Karpas-422 (cell line): Measurements from ENCODE around the gene RAPGEF4. TPM values are rescaled to one million over a fixed set of nuclear protein-coding genes. Genes with fewer than 3 reads are reported as not detected.
"Not testable (repeated sequence)": the region's sequence is repeated elsewhere in the genome, so short reads cannot be mapped to it uniquely, and the experiment has no call there.

Experiments used
- DNase-seq: peaks from one replicate; pipeline ENCODE4 v3.0.0-alpha.2; 2015
- H2AFZ ChIP-seq: fragments of 200-600 bp; sonication (generic); 2 replicates; pipeline ENCODE4 v1.6.1; 2014; ENCODE audit warnings: antibody characterized with exemption, low read length, mixed read lengths
- H3K27ac ChIP-seq: fragments of 200-600 bp; sonication (generic); 2 replicates; pipeline ENCODE4 v1.5.1; 2014; ENCODE audit warnings: mild to moderate bottlenecking, low read length, moderate library complexity
- H3K27me3 ChIP-seq: fragments of 200-600 bp; sonication (generic); 2 replicates; pipeline ENCODE4 v1.6.1; 2014; ENCODE audit warnings: low read length, mixed read lengths
- H3K36me3 ChIP-seq: fragments of 200-600 bp; sonication (generic); 2 replicates; pipeline ENCODE4 v1.6.1; 2014; ENCODE audit warnings: low read length, mixed read lengths; ENCODE audit not compliant: insufficient read depth
- H3K4me1 ChIP-seq: fragments of 200-600 bp; sonication (generic); 2 replicates; pipeline ENCODE4 v1.6.1; 2014; ENCODE audit warnings: mild to moderate bottlenecking, low read length, mixed read lengths
- H3K4me2 ChIP-seq: fragments of 200-600 bp; sonication (generic); 2 replicates; pipeline ENCODE4 v1.6.1; 2014; ENCODE audit warnings: low read length, low read depth, mild to moderate bottlenecking; ENCODE audit not compliant: poor library complexity, severe bottlenecking
- H3K4me3 ChIP-seq: fragments of 200-600 bp; sonication (generic); 2 replicates; pipeline ENCODE4 v1.5.1; 2014; ENCODE audit warnings: mild to moderate bottlenecking, antibody characterized with exemption, low read length, mixed read lengths
- H3K79me2 ChIP-seq: fragments of 200-600 bp; sonication (generic); 2 replicates; pipeline ENCODE4 v1.6.1; 2014; ENCODE audit warnings: mild to moderate bottlenecking, low read length, mixed read lengths
- H3K9ac ChIP-seq: fragments of 200-600 bp; sonication (generic); 2 replicates; pipeline ENCODE4 v1.6.0; 2014; ENCODE audit warnings: low read length
- H3K9me2 ChIP-seq: fragments of 200-600 bp; sonication (generic), shearing (Covaris generic); replicated peaks from 2 replicates; pipeline ENCODE4 v1.6.0; 2014; ENCODE audit warnings: mild to moderate bottlenecking, low read length, moderate library complexity; ENCODE audit not compliant: insufficient read depth
- H3K9me3 ChIP-seq: fragments of 300-700, 200-600 bp; sonication (generic); 2 replicates; pipeline ENCODE4 v1.6.1; 2014; ENCODE audit warnings: low read length, mixed read lengths
- H4K20me1 ChIP-seq: fragments of 200-600 bp; sonication (generic); 2 replicates; pipeline ENCODE4 v1.6.1; 2014; ENCODE audit warnings: mild to moderate bottlenecking, antibody characterized with exemption, low read length, low read depth; ENCODE audit not compliant: insufficient read depth
- total RNA-seq: library from RNA; depleted of rRNA; stranded (reverse); fragments of >200 nt; shearing (Covaris generic); gene quantifications from 2 replicates; pipeline ENCODE4 v1.2.3, GENCODE V29; 2014; ENCODE audit warnings: low replicate concordance

The RAPGEF4 gene
- total RNA-seq, 1 experiment from 2014 or later, result 0.97 TPM

GRCh38 chr2:172736424-172737174 lies 954 bp downstream of the RAPGEF4 start:
- no peak overlapping the region for H3K4me3 ChIP-seq
- no peak overlapping the region for H2AFZ ChIP-seq
- no peak overlapping the region for H3K9ac ChIP-seq
- H4K20me1 ChIP-seq, result no peaks in the 10 kb centered on the region
- H3K27ac ChIP-seq, result no peak overlapping the region
- peak; percentile 42 for DNase-seq
- no peaks in the 10 kb centered on the region for H3K27me3 ChIP-seq
- H3K9me2 ChIP-seq, result no peaks in the 10 kb centered on the region
- H3K36me3 ChIP-seq, result no peaks in the 10 kb centered on the region
- H3K79me2 ChIP-seq, result no peaks in the 10 kb centered on the region
- H3K9me3 ChIP-seq, result no peaks in the 10 kb centered on the region
- peaks cover 7% of the 10 kb centered on the region for H3K4me1 ChIP-seq
- H3K4me2 ChIP-seq, result no peak overlapping the region

- Histone ChIP-seq H3K36me3 (no peaks in the 10 kb centered on the region), H3K9me2 (no peaks in the 10 kb centered on the region), H3K9ac (no peak overlapping the region), H3K4me3 (no peak overlapping the region), H3K4me2 (no peak overlapping the region), H4K20me1 (no peaks in the 10 kb centered on the region), H3K4me1 (peaks cover 7% of the 10 kb centered on the region), H3K79me2 (no peaks in the 10 kb centered on the region), H3K9me3 (peaks cover 6% of the 10 kb centered on the region; the same call in 1 of the 2 replicates), H3K27me3 (no peaks in the 10 kb centered on the region), H2AFZ (no peak overlapping the region), H3K27ac (no peak overlapping the region)
- DNase-seq, result no peak
These were observed 4.1 kb downstream of the RAPGEF4 start for GRCh38 chr2:172739661-172740266.

GRCh38 chr2:172740856-172741255 lies 5.2 kb downstream of the RAPGEF4 start:
- H3K79me2 ChIP-seq, result no peaks in the 10 kb centered on the region
- no peak overlapping the region for H3K9ac ChIP-seq
- no peak for DNase-seq
- H4K20me1 ChIP-seq, result no peaks in the 10 kb centered on the region
- H3K9me2 ChIP-seq, result no peaks in the 10 kb centered on the region
- no peak overlapping the region for H3K27ac ChIP-seq
- peaks cover 7% of the 10 kb centered on the region for H3K4me1 ChIP-seq
- H3K36me3 ChIP-seq, result no peaks in the 10 kb centered on the region
- no peak overlapping the region for H2AFZ ChIP-seq
- H3K9me3 ChIP-seq, result peaks cover 6% of the 10 kb centered on the region; the same call in 1 of the 2 replicates
- H3K27me3 ChIP-seq, result no peaks in the 10 kb centered on the region
- no peak overlapping the region for H3K4me2 ChIP-seq
- H3K4me3 ChIP-seq, result no peak overlapping the region

- H4K20me1 ChIP-seq, result no peaks in the 10 kb centered on the region
- H3K27ac ChIP-seq, result no peak overlapping the region
- peaks cover 6% of the 10 kb centered on the region; the same call in 1 of the 2 replicates for H3K9me3 ChIP-seq
- no peaks in the 10 kb centered on the region for H3K79me2 ChIP-seq
- H3K36me3 ChIP-seq, result no peaks in the 10 kb centered on the region
- H3K4me2 ChIP-seq, result no peak overlapping the region
- H3K4me3 ChIP-seq, result no peak overlapping the region
- H3K9ac ChIP-seq, result no peak overlapping the region
- peaks cover 4% of the 10 kb centered on the region; the same call in 1 of the 2 replicates for H3K27me3 ChIP-seq
- DNase-seq, result no peak
- no peaks in the 10 kb centered on the region for H3K9me2 ChIP-seq
- no peaks in the 10 kb centered on the region for H3K4me1 ChIP-seq
- H2AFZ ChIP-seq, result no peak overlapping the region
These were observed 7.4 kb downstream of the RAPGEF4 start for GRCh38 chr2:172742931-172743540.

GRCh38 chr2:172743898-172744297 lies 8.3 kb downstream of the RAPGEF4 start:
- Histone ChIP-seq H3K27me3 (peaks cover 4% of the 10 kb centered on the region; the same call in 1 of the 2 replicates), H3K36me3 (no peaks in the 10 kb centered on the region), H3K9ac (no peak overlapping the region), H4K20me1 (no peaks in the 10 kb centered on the region), H3K9me2 (no peaks in the 10 kb centered on the region), H3K4me3 (no peak overlapping the region), H3K27ac (no peak overlapping the region), H3K4me2 (no peak overlapping the region), H2AFZ (no peak overlapping the region), H3K4me1 (no peaks in the 10 kb centered on the region), H3K9me3 (peaks cover 6% of the 10 kb centered on the region; the same call in 1 of the 2 replicates), H3K79me2 (no peaks in the 10 kb centered on the region)
- no peak for DNase-seq

GRCh38 chr2:172745636-172746035 lies 10.0 kb downstream of the RAPGEF4 start:
- H3K9ac ChIP-seq, result no peak overlapping the region
- H3K4me2 ChIP-seq, result no peak overlapping the region
- peaks cover 4% of the 10 kb centered on the region; the same call in 1 of the 2 replicates for H3K27me3 ChIP-seq
- H3K9me2 ChIP-seq, result no peaks in the 10 kb centered on the region
- no peak for DNase-seq
- no peak overlapping the region for H3K4me3 ChIP-seq
- no peak overlapping the region for H2AFZ ChIP-seq
- no peak overlapping the region for H3K27ac ChIP-seq
- no peaks in the 10 kb centered on the region for H4K20me1 ChIP-seq
- H3K79me2 ChIP-seq, result no peaks in the 10 kb centered on the region
- H3K4me1 ChIP-seq, result no peaks in the 10 kb centered on the region
- no peaks in the 10 kb centered on the region for H3K36me3 ChIP-seq
- peaks cover 6% of the 10 kb centered on the region; the same call in 1 of the 2 replicates for H3K9me3 ChIP-seq

GRCh38 chr2:172748543-172748942 lies 12.9 kb downstream of the RAPGEF4 start:
- H3K9me2 ChIP-seq, H3K36me3 ChIP-seq, H3K9ac ChIP-seq, H3K4me1 ChIP-seq, H2AFZ ChIP-seq, DNase-seq, H3K4me3 ChIP-seq, H3K79me2 ChIP-seq, H4K20me1 ChIP-seq, H3K27me3 ChIP-seq, H3K4me2 ChIP-seq, H3K27ac ChIP-seq, H3K9me3 ChIP-seq: not testable (repeated sequence)

GRCh38 chr2:172749388-172749787 lies 13.7 kb downstream of the RAPGEF4 start:
- no peaks in the 10 kb centered on the region for H4K20me1 ChIP-seq
- no peak for DNase-seq

More at GRCh38 chr2:172749388-172749787, 13.7 kb downstream of the RAPGEF4 start:
- H3K4me2 ChIP-seq, result no peak overlapping the region
- no peak overlapping the region for H3K27ac ChIP-seq
- no peak overlapping the region for H3K4me3 ChIP-seq
- no peaks in the 10 kb centered on the region for H3K79me2 ChIP-seq
- H2AFZ ChIP-seq, result no peak overlapping the region
- H3K4me1 ChIP-seq, result no peaks in the 10 kb centered on the region
- no peaks in the 10 kb centered on the region for H3K9me2 ChIP-seq
- no peak overlapping the region for H3K9ac ChIP-seq
- H3K27me3 ChIP-seq, result peaks cover 4% of the 10 kb centered on the region; the same call in 1 of the 2 replicates
- no peaks in the 10 kb centered on the region for H3K36me3 ChIP-seq
- H3K9me3 ChIP-seq, result peaks cover 1% of the 10 kb centered on the region; the same call in 1 of the 2 replicates
